ENCODE measurements around the gene FTL.

The FTL gene

GRCh38 chr19:48965806-48966540 lies 864 bp downstream of the FTL start (continued):
- no peak for TF ChIP-seq ZFP3 (CRISPR knock-in tag; IDR thresholded peaks at IDR 0.05)

GRCh38 chr19:48966541-48967345 lies 1.6 kb downstream of the FTL start:
- TF ChIP-seq ZC3H10 (CRISPR knock-in tag; IDR thresholded peaks at IDR 0.05) (no peak), PPARA (CRISPR knock-in tag; IDR thresholded peaks at IDR 0.05; ENCODE audit: borderline replicate concordance) (no peak), CSDC2 (CRISPR knock-in tag; IDR thresholded peaks at IDR 0.05) (no peak), BACH2 (CRISPR knock-in tag; IDR thresholded peaks at IDR 0.05; ENCODE audit: borderline replicate concordance) (no peak), ZNF8 (CRISPR knock-in tag; IDR thresholded peaks at IDR 0.05) (no peak), ARNTL (CRISPR knock-in tag; IDR thresholded peaks at IDR 0.05; ENCODE audit: borderline replicate concordance, low read depth) (no peak)
- ATAC-seq, result no peak

- TF ChIP-seq PATZ1 (CRISPR knock-in tag; IDR thresholded peaks at IDR 0.05; ENCODE audit: borderline replicate concordance), result no peak
- no peak for TF ChIP-seq CSDC2 (CRISPR knock-in tag; IDR thresholded peaks at IDR 0.05)
- no peak for TF ChIP-seq ESRRG (CRISPR knock-in tag; IDR thresholded peaks at IDR 0.05)
- TF ChIP-seq SNAI2 (CRISPR knock-in tag; IDR thresholded peaks at IDR 0.05), result no peak
- no peak for TF ChIP-seq TCF4 (CRISPR knock-in tag; IDR thresholded peaks at IDR 0.05; ENCODE audit: borderline replicate concordance)
- TF ChIP-seq ZC3H10 (CRISPR knock-in tag; IDR thresholded peaks at IDR 0.05), result no peak
- TF ChIP-seq OSR1 (CRISPR knock-in tag; IDR thresholded peaks at IDR 0.05), result no peak
- TF ChIP-seq GLIS3 (CRISPR knock-in tag; IDR thresholded peaks at IDR 0.05), result no peak
- no peak for TF ChIP-seq PPARA (CRISPR knock-in tag; IDR thresholded peaks at IDR 0.05; ENCODE audit: borderline replicate concordance)
- TF ChIP-seq ZFP30 (CRISPR knock-in tag; IDR thresholded peaks at IDR 0.05), result no peak
- TF ChIP-seq ZNF70 (CRISPR knock-in tag; IDR thresholded peaks at IDR 0.05), result no peak
- no peak for TF ChIP-seq ISL1 (CRISPR knock-in tag; IDR thresholded peaks at IDR 0.05)
- TF ChIP-seq CSRNP3 (CRISPR knock-in tag; IDR thresholded peaks at IDR 0.05), result no peak
- TF ChIP-seq ARNTL (CRISPR knock-in tag; IDR thresholded peaks at IDR 0.05; ENCODE audit: borderline replicate concordance, low read depth), result no peak
- ATAC-seq, result no peak
These were observed 2.5 kb downstream of the FTL start for GRCh38 chr19:48967346-48968178.

- no peak for TF ChIP-seq OSR1 (CRISPR knock-in tag; IDR thresholded peaks at IDR 0.05)
- no peak for TF ChIP-seq BACH2 (CRISPR knock-in tag; IDR thresholded peaks at IDR 0.05; ENCODE audit: borderline replicate concordance)
- TF ChIP-seq ARNTL (CRISPR knock-in tag; IDR thresholded peaks at IDR 0.05; ENCODE audit: borderline replicate concordance, low read depth), result no peak
- TF ChIP-seq PATZ1 (CRISPR knock-in tag; IDR thresholded peaks at IDR 0.05; ENCODE audit: borderline replicate concordance), result no peak
- no peak for TF ChIP-seq CSDC2 (CRISPR knock-in tag; IDR thresholded peaks at IDR 0.05)
- no peak for ATAC-seq
These were observed 3.1 kb downstream of the FTL start for GRCh38 chr19:48968179-48968661.

- no peak for ATAC-seq
- TF ChIP-seq SNAI2 (CRISPR knock-in tag; IDR thresholded peaks at IDR 0.05) (no peak), ZNF70 (CRISPR knock-in tag; IDR thresholded peaks at IDR 0.05) (no peak), ARNTL (CRISPR knock-in tag; IDR thresholded peaks at IDR 0.05; ENCODE audit: borderline replicate concordance, low read depth) (no peak), ZNF565 (CRISPR knock-in tag; conservative IDR thresholded peaks at IDR 0.05; ENCODE audit: low read depth) (no peak), TSHZ2 (CRISPR knock-in tag; IDR thresholded peaks at IDR 0.05) (no peak), ESRRG (CRISPR knock-in tag; IDR thresholded peaks at IDR 0.05) (no peak), BACH2 (CRISPR knock-in tag; IDR thresholded peaks at IDR 0.05; ENCODE audit: borderline replicate concordance) (no peak), ZNF8 (CRISPR knock-in tag; IDR thresholded peaks at IDR 0.05) (no peak), TCF4 (CRISPR knock-in tag; IDR thresholded peaks at IDR 0.05; ENCODE audit: borderline replicate concordance) (no peak), ZFP30 (CRISPR knock-in tag; IDR thresholded peaks at IDR 0.05) (no peak), POU6F1 (CRISPR knock-in tag; IDR thresholded peaks at IDR 0.05; ENCODE audit: borderline replicate concordance, low read depth) (no peak), ISL1 (CRISPR knock-in tag; IDR thresholded peaks at IDR 0.05) (no peak)
These were observed 3.7 kb downstream of the FTL start for GRCh38 chr19:48968813-48969218.

Data from SK-N-SH treated with all-trans-retinoic acid at 6 μM for 48 hours (cell line).